Stimulated activated CD4-positive, alpha-beta T cell treated with anti-CD3 and anti-CD28 coated beads, Interleukin-15, amount 100 ng/mL, for 24 hours (primary cell): ENCODE data around the gene CCDC170.
A peak's percentile ranks its signal among the peaks of the same experiment; 100 is the strongest.

Experiments
- DNase-seq: peaks from one replicate; pipeline ENCODE4 v3.0.0-alpha.2; 2020

The CCDC170 gene

GRCh38 chr6:151624481-151624880 lies 130.7 kb downstream of the CCDC170 start:
- DNase-seq = no peak

- no peak for DNase-seq
Measured at GRCh38 chr6:151624900-151625536, 131.2 kb downstream of the CCDC170 start.

- DNase-seq = no peak
Measured at GRCh38 chr6:151627689-151628444, 134.1 kb downstream of the CCDC170 start.

GRCh38 chr6:151629791-151630190 lies 136.0 kb downstream of the CCDC170 start:
- DNase-seq = no peak

- no peak for DNase-seq
Measured at GRCh38 chr6:151630387-151630786, 136.6 kb downstream of the CCDC170 start.

- no peak for DNase-seq
Measured at GRCh38 chr6:151630991-151631655, 137.3 kb downstream of the CCDC170 start.

- DNase-seq = no peak
Measured at GRCh38 chr6:151632415-151632987, 138.7 kb downstream of the CCDC170 start.

GRCh38 chr6:151633526-151634335 lies 139.9 kb downstream of the CCDC170 start:
- no peak for DNase-seq

- no peak for DNase-seq
Measured at GRCh38 chr6:151634336-151634720, 140.5 kb downstream of the CCDC170 start.

GRCh38 chr6:151635741-151636140 lies 141.9 kb downstream of the CCDC170 start:
- DNase-seq = no peak

- no peak for DNase-seq
Measured at GRCh38 chr6:151637814-151638213, 144.0 kb downstream of the CCDC170 start.

- no peak for DNase-seq
Measured at GRCh38 chr6:151639750-151640149, 145.9 kb downstream of the CCDC170 start.

GRCh38 chr6:151641028-151641427 lies 147.2 kb downstream of the CCDC170 start:
- no peak for DNase-seq

GRCh38 chr6:151647976-151648639 lies 154.3 kb downstream of the CCDC170 start:
- peak; percentile 31 for DNase-seq

GRCh38 chr6:151649835-151650234 lies 156.0 kb downstream of the CCDC170 start:
- no peak for DNase-seq

GRCh38 chr6:151651639-151652038 lies 157.8 kb downstream of the CCDC170 start:
- no peak for DNase-seq

- DNase-seq = no peak
Measured at GRCh38 chr6:151652325-151652724, 158.5 kb downstream of the CCDC170 start.

GRCh38 chr6:151655099-151655498 lies 161.3 kb downstream of the CCDC170 start:
- DNase-seq = no peak

- DNase-seq = no peak
Measured at GRCh38 chr6:151656392-151656791, 162.6 kb downstream of the CCDC170 start.

- DNase-seq = no peak
Measured at GRCh38 chr6:151658091-151658490, 164.3 kb downstream of the CCDC170 start.

GRCh38 chr6:151659212-151659611 lies 165.4 kb downstream of the CCDC170 start:
- no peak for DNase-seq

GRCh38 chr6:151661509-151661908 lies 167.7 kb downstream of the CCDC170 start:
- DNase-seq = no peak
